Measurements from ENCODE around the gene PPP2R2B.
"Not testable (repeated sequence)": the region's sequence is repeated elsewhere in the genome, so short reads cannot be mapped to it uniquely, and the experiment has no call there.

The PPP2R2B gene

GRCh38 chr5:146731909-146732659 lies 146.5 kb downstream of the PPP2R2B start:
- peak; percentile 96 for DNase-seq

GRCh38 chr5:146728746-146729145 lies 149.8 kb downstream of the PPP2R2B start:
- not testable (repeated sequence) for DNase-seq

GRCh38 chr5:146726891-146727290 lies 151.7 kb downstream of the PPP2R2B start:
- no peak for DNase-seq

GRCh38 chr5:146726020-146726419 lies 152.5 kb downstream of the PPP2R2B start:
- no peak for DNase-seq

GRCh38 chr5:146725025-146725424 lies 153.5 kb downstream of the PPP2R2B start:
- DNase-seq = peak; percentile 13

- DNase-seq = peak; percentile 13
Observed at GRCh38 chr5:146722361-146722779, 156.2 kb downstream of the PPP2R2B start.

- no peak for DNase-seq
Observed at GRCh38 chr5:146721073-146721815, 157.3 kb downstream of the PPP2R2B start.

- DNase-seq = no peak
Observed at GRCh38 chr5:146720107-146720506, 158.4 kb downstream of the PPP2R2B start.

GRCh38 chr5:146719179-146719578 lies 159.4 kb downstream of the PPP2R2B start:
- DNase-seq = no peak

GRCh38 chr5:146718609-146719008 lies 159.9 kb downstream of the PPP2R2B start:
- no peak for DNase-seq

- DNase-seq = no peak
Observed at GRCh38 chr5:146717951-146718350, 160.6 kb downstream of the PPP2R2B start.

- no peak for DNase-seq
Observed at GRCh38 chr5:146716636-146717035, 161.9 kb downstream of the PPP2R2B start.

- no peak for DNase-seq
Observed at GRCh38 chr5:146710348-146710747, 168.2 kb downstream of the PPP2R2B start.

- DNase-seq = no peak
Observed at GRCh38 chr5:146707316-146707715, 171.2 kb downstream of the PPP2R2B start.

GRCh38 chr5:146706321-146706972 lies 172.1 kb downstream of the PPP2R2B start:
- DNase-seq = no peak

- no peak for DNase-seq
Observed at GRCh38 chr5:146704949-146705665, 173.4 kb downstream of the PPP2R2B start.

GRCh38 chr5:146703899-146704298 lies 174.7 kb downstream of the PPP2R2B start:
- DNase-seq = no peak

- DNase-seq = no peak
Observed at GRCh38 chr5:146703499-146703898, 175.1 kb downstream of the PPP2R2B start.

- no peak for DNase-seq
Observed at GRCh38 chr5:146699664-146700418, 178.7 kb downstream of the PPP2R2B start.

- DNase-seq = no peak
Observed at GRCh38 chr5:146699138-146699537, 179.4 kb downstream of the PPP2R2B start.

GRCh38 chr5:146698651-146699050 lies 179.9 kb downstream of the PPP2R2B start:
- DNase-seq = no peak

- no peak for DNase-seq
Observed at GRCh38 chr5:146697211-146697610, 181.3 kb downstream of the PPP2R2B start.
